DMS53 treated with DMSO at 0.1 percent for 48 hours (cell line): ENCODE results near the gene THEM5.

Experiments
- DNase-seq: peaks from one replicate; lab custom pipeline; 2025; ENCODE audit not compliant: unreplicated experiment; lab: John Stamatoyannopoulos, UW

THEM5 gene

DNA sequence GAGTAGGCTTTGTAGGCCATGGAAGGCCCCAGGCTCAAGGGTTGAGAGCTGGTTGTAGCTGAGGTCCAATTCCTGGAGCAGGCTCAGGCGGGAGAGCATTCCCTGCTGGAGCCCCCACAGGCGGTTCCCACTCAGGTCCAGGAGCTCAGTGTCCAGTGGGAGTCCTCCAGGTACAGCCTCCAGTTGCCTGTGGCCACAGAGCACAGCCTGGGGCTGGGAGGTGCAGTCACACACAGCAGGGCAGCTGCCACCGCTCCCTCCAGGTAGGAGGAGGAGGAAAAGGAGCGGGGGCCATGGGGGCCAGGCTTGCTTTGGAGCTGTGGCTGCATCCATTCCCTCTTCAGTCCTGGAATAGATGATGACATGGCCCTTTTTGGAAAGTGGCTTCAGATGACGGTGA lies 51.1 kb downstream of the THEM5 start:
- no peak for DNase-seq

GRCh38 chr1:151801846-151802245 lies 51.7 kb downstream of the THEM5 start:
- DNase-seq: no peak

- no peak for DNase-seq
These were observed 52.1 kb downstream of the THEM5 start for GRCh38 chr1:151801310-151801820.

GRCh38 chr1:151800830-151801229 lies 52.7 kb downstream of the THEM5 start:
- no peak for DNase-seq

- DNase-seq: no peak
These were observed 54.1 kb downstream of the THEM5 start for GRCh38 chr1:151799179-151800022.

DNA sequence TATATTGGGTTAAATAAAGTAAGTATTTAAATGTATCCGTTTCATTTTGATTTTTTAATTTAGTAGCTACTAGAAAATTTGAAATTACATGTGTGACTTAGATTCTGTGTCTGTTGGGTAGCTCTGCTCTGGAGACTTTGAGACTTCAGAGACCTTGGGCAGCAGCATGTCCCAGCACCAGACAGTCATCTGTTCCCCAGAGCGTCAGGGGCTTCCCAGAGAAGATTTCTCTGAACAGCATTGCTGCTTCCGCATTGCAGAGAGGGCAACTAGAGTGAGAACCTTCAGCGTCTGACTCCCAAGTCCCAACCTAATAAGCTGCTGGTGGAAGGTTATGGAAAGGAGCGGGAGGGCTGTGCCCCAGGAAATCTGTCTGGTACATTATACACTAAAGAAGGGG lies 54.9 kb downstream of the THEM5 start:
- no peak for DNase-seq
